GM12892 (cell line): ENCODE measurements around the gene CDC45.

ENCODE experiments used
- POLR2A ChIP-seq: IDR thresholded peaks from 2 replicates; pipeline ENCODE4 v1.6.1; 2011; ENCODE audit warnings: low read depth, low read length, control low read depth
- POLR2AphosphoS5 ChIP-seq: IDR thresholded peaks from 2 replicates; pipeline ENCODE4 v1.6.1; 2011; ENCODE audit warnings: low read depth, low read length, control low read depth
- TAF1 ChIP-seq: IDR thresholded peaks from 2 replicates; pipeline ENCODE4 v1.6.1; 2011; ENCODE audit warnings: low read depth, mild to moderate bottlenecking, control low read depth, low read length, borderline replicate concordance

- no peak for TF ChIP-seq POLR2A
- TF ChIP-seq TAF1, result no peak
- TF ChIP-seq POLR2AphosphoS5, result no peak
These were observed 37.6 kb upstream of the CDC45 start for GRCh38 chr22:19442166-19442565.
